ENCODE data around the gene CCT8. TPM values are rescaled to one million over a fixed set of nuclear protein-coding genes. Genes with fewer than 3 reads are reported as not detected.

The CCT8 gene
- total and polyA plus RNA-seq, 9 of the 15 experiments (the other 6 are each of a cell fraction or from before 2014, with no cell fraction given): 451 to 1,153 (median 677) TPM

DNA sequence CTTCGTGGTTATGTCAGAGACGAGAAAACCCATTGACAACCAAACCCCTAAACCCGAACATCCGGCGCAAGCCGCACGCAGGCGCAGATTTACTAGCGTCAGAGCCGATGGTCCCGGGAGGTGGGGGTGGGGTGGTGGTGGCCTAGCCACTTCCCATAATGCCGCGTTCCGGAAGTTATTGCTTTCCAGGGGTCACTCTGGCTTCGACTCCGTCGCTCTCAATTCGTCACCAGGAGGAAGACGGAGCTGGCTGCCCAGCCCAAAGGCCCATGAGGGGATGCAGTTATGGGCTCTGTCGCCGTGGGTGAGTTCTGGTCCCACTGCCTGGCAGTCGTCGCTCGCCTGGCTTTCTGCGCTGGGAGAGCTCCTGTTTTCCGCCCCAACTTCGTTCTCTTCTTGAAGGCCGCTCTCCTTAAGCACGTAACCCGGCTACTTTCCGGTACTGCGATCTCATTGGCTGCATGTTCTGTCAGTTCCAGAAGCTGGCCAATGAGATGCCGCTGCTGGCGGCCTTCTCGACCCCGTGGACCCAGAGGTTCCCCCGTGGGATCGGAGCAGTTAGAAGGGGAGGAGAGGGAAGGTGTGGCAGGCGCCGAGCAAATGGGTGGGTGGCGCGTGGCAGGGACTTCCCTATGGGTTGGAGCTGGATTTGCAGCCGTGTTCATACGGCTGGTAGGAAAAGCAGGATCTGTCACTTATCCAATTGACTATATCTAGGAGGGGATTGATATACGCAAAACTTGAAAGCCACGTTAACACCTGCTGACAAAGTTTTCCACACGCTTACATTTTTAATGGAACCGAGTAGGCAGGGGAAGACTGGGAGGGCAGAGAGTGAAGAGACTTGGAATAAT, 48.7 kb downstream of the CCT8 start, which contains the start of gene USP16 (continued):
- TF ChIP-seq, protein P1, sequence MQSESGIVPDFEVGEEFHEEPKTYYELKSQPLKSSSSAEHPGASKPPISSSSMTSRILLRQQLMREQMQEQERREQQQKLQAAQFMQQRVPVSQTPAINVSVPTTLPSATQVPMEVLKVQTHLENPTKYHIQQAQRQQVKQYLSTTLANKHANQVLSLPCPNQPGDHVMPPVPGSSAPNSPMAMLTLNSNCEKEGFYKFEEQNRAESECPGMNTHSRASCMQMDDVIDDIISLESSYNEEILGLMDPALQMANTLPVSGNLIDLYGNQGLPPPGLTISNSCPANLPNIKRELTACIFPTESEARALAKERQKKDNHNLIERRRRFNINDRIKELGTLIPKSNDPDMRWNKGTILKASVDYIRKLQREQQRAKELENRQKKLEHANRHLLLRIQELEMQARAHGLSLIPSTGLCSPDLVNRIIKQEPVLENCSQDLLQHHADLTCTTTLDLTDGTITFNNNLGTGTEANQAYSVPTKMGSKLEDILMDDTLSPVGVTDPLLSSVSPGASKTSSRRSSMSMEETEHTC (IDR thresholded peaks at IDR 0.05): no peak
- TF ChIP-seq TBL1XR1 (IDR thresholded peaks at IDR 0.05; ENCODE audit: low read length in 2 of 2): peak in 1 of 2 experiments; percentile 79; a peak in 3 of 4 replicates
- TF ChIP-seq ILF3 (IDR thresholded peaks at IDR 0.05; ENCODE audit: borderline replicate concordance): no peak
- no peak for TF ChIP-seq CBFB (CRISPR knock-in tag; IDR thresholded peaks at IDR 0.05)
- no peak for TF ChIP-seq FOXJ3 (CRISPR knock-in tag; IDR thresholded peaks at IDR 0.05)
- TF ChIP-seq ZNF589 (CRISPR knock-in tag; IDR thresholded peaks at IDR 0.05; ENCODE audit: low read depth): 0 out of 2 replicates have a peak, but pooled peaks have one; percentile 31
- TF ChIP-seq BRCA1 (IDR thresholded peaks at IDR 0.05): no peak
- TF ChIP-seq BRCA1 (CRISPR knock-in tag; IDR thresholded peaks at IDR 0.05): no peak
- TF ChIP-seq TBP (optimal IDR thresholded peaks at IDR 0.05; ENCODE audit: low read depth, low read length): peak; percentile 83
- TF ChIP-seq ZBTB17 (CRISPR knock-in tag; IDR thresholded peaks at IDR 0.05): peak; percentile 74; the same call in 1 of the 2 replicates
- TF ChIP-seq ZNF133 (CRISPR knock-in tag; IDR thresholded peaks at IDR 0.05): no peak
- TF ChIP-seq ZNF165 (CRISPR knock-in tag; IDR thresholded peaks at IDR 0.05; ENCODE audit: borderline replicate concordance): no peak
- no peak for TF ChIP-seq TEAD4 (IDR thresholded peaks at IDR 0.05; ENCODE audit: low read length)
- TF ChIP-seq TEAD4 (CRISPR knock-in tag; IDR thresholded peaks at IDR 0.05; ENCODE audit: borderline replicate concordance): no peak
- TF ChIP-seq EZH2 (IDR thresholded peaks at IDR 0.05; ENCODE audit: borderline replicate concordance, low read depth, low read length): no peak
- peak; percentile 85; the same call in 1 of the 2 replicates for TF ChIP-seq SAFB (IDR thresholded peaks at IDR 0.05; ENCODE audit: borderline replicate concordance, low read depth, low read length)
- no peak for TF ChIP-seq HDAC3 (IDR thresholded peaks at IDR 0.05; ENCODE audit: borderline replicate concordance, partially characterized antibody)
- peak; percentile 51; the same call in 1 of the 2 replicates for TF ChIP-seq JUN (IDR thresholded peaks at IDR 0.05; ENCODE audit: borderline replicate concordance, low read depth, low read length)
- peak; percentile 39; the same call in 1 of the 2 replicates for TF ChIP-seq JUN (CRISPR knock-in tag; IDR thresholded peaks at IDR 0.05; ENCODE audit: borderline replicate concordance)
- no peak for TF ChIP-seq ZNF41 (CRISPR knock-in tag; conservative IDR thresholded peaks at IDR 0.05)
- peak; percentile 21; the same call in 1 of the 2 replicates for TF ChIP-seq TCF3 (CRISPR knock-in tag; IDR thresholded peaks at IDR 0.05)
- TF ChIP-seq ZNF146 (CRISPR knock-in tag; IDR thresholded peaks at IDR 0.05; ENCODE audit: unreplicated experiment): no peak
- TF ChIP-seq ZNF79 (CRISPR knock-in tag; IDR thresholded peaks at IDR 0.05; ENCODE audit: low read depth): no peak
- TF ChIP-seq ARNT (IDR thresholded peaks at IDR 0.05): peak in 1 of 2 experiments; percentile 65; a peak in 1 of 4 replicates
- TF ChIP-seq, protein P2, sequence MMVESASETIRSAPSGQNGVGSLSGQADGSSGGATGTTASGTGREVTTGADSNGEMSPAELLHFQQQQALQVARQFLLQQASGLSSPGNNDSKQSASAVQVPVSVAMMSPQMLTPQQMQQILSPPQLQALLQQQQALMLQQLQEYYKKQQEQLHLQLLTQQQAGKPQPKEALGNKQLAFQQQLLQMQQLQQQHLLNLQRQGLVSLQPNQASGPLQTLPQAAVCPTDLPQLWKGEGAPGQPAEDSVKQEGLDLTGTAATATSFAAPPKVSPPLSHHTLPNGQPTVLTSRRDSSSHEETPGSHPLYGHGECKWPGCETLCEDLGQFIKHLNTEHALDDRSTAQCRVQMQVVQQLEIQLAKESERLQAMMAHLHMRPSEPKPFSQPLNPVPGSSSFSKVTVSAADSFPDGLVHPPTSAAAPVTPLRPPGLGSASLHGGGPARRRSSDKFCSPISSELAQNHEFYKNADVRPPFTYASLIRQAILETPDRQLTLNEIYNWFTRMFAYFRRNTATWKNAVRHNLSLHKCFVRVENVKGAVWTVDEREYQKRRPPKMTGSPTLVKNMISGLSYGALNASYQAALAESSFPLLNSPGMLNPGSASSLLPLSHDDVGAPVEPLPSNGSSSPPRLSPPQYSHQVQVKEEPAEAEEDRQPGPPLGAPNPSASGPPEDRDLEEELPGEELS (CRISPR knock-in tag; IDR thresholded peaks at IDR 0.05; ENCODE audit: borderline replicate concordance): no peak
- no peak for TF ChIP-seq U2AF1 (optimal IDR thresholded peaks at IDR 0.05; ENCODE audit: low read depth, low read length)
- TF ChIP-seq IRF2 (CRISPR knock-in tag; IDR thresholded peaks at IDR 0.05): no peak

All from K562 (cell line).